Heart left ventricle (tissue), 16 donors: ENCODE results near the gene RAB3D. TPM values are rescaled to one million over a fixed set of nuclear protein-coding genes. Genes with fewer than 3 reads are reported as not detected.

Experiments
- ATAC-seq, 4 donors: fragments of 200-7000 bp; cut with Tn5 transposase; one replicate each; pipeline ENCODE4 v1.9.1; 2020 to 2022; ENCODE audit warnings: moderate library complexity in 4 of 4, mild to moderate bottlenecking in 3 of 4, moderate number of reproducible peaks in 1 of 4
- DNase-seq, 5 donors: peaks; one replicate each; pipeline ENCODE4 v3.0.0-alpha.2; 2020
- H3K27ac ChIP-seq, 12 donors: fragments of 200-600 bp; sonication (generic) in 4 of 12; one replicate each; pipeline versions ENCODE4 v1.5.0 to v1.8.0; 2016 to 2022; ENCODE audit warnings: mild to moderate bottlenecking in 2 of 12
- H3K27me3 ChIP-seq, 9 donors: fragments of 200-600 bp; sonication (generic) in 2 of 9; one replicate each; pipeline versions ENCODE4 v1.5.1 to v1.8.0; 2016 to 2022; ENCODE audit warnings: mild to moderate bottlenecking in 3 of 9
- H3K36me3 ChIP-seq, 9 donors: fragments of 200-600 bp; sonication (generic) in 2 of 9; one replicate each; pipeline versions ENCODE4 v1.5.0 to v1.8.0; 2018 to 2022; ENCODE audit warnings: mild to moderate bottlenecking in 2 of 9
- H3K4me1 ChIP-seq, 12 donors: fragments of 200-600 bp; sonication (generic) in 4 of 12; one replicate each; pipeline versions ENCODE4 v1.5.0 to v1.8.0; 2016 to 2022; ENCODE audit warnings: mild to moderate bottlenecking in 3 of 12
- H3K4me3 ChIP-seq, 12 donors: fragments of 200-600 bp; sonication (generic) in 4 of 12; one replicate each; pipeline versions ENCODE4 v1.5.0 to v1.8.0; 2017 to 2022; ENCODE audit warnings: mild to moderate bottlenecking in 9 of 12, moderate library complexity in 4 of 12
- H3K9me3 ChIP-seq, 12 donors: fragments of 200-600 bp; sonication (generic) in 4 of 12; one replicate each; pipeline versions ENCODE4 v1.5.0 to v1.8.0; 2016 to 2022; ENCODE audit warnings: mild to moderate bottlenecking in 1 of 12
- POLR2A ChIP-seq, 2 donors: fragments of 450-650 bp; IDR thresholded peaks; one replicate each; pipeline ENCODE4 v1.6.1; 2017; ENCODE audit warnings: antibody characterized with exemption in 2 of 2, mild to moderate bottlenecking in 2 of 2, moderate library complexity in 2 of 2
- WGBS, 4 donors: extraction: QIAGEN DNeasy Blood & Tissue Kit in 2 of 4; methylation state at CpG; one replicate each; pipeline versions ENCODE4 v1.1.5 to v1.1.7; 2013 to 2018; 5-methylcytosine and 5-hydroxymethylcytosine counted together
- intact Hi-C, 10 donors: fragments of 100-400 bp; cut with DNase I; formaldehyde crosslinking; loops; one replicate each; pipeline versions ENCODE4 v1.11.1 to v1.14.2; 2022
- polyA plus RNA-seq, 2 donors: library from polyadenylated mRNA; stranded (reverse); fragments of 200-250 nt; gene quantifications; one replicate each; pipeline ENCODE4 v1.2.3, GENCODE V29; 2013
- total RNA-seq, 9 donors: library from RNA; depleted of rRNA in 2 of 9; stranded (reverse); fragments of >200 nt in 2 of 9; fragmentation: NEBNext Ultra II Directional in 3 of 9; extraction: Animal tissue kit (Norgen Biotek cat#: 25700) in 3 of 9; gene quantifications; one replicate each; pipeline versions ENCODE4 v1.1.0 to v1.2.4, GENCODE V29; 2016 to 2023
- TF ChIP-seq, protein P1 (sequence below), 12 donors: fragments of 200-600 bp; sonication (generic) in 4 of 12; IDR thresholded peaks; one replicate each; pipeline versions ENCODE4 v1.5.0 to v1.8.0; 2018 to 2022; ENCODE audit warnings: antibody characterized with exemption in 12 of 12, mild to moderate bottlenecking in 5 of 12
- donor health status: ischemic (EF 13 %, LVEDD 7.1; RV severe dilation, severe dysfunction).
- donor health status: healthy with polysubstance abuse.
- donor health status: DM: no; HTN: yes; CAD: no.
- donor health status: DM: no; HTN: no; CAD: no.
- donor health status: ischemic (EF 25% LVEDD 6.9; RV normal size, moderate dysfunction).
- donor health status: ischemic (EF 25% LVEDD 5.7; RV mildly dilated, moderate dysfunction).
- donor health status: healthy.
- donor health status: DM: yes; HTN: yes; CAD: no.
- donor health status: ischemic (EF 35%, LVEDD 5.7; RV mildly dilated, moderate dysfunction).
- donor health status: nonischemic (EF 11% LVEDD 7.7; RV severe dilation, severe dysfunction).
- donor health status: DM: yes; HTN: yes; CAD: no.
- donor health status: PGD.
- donor health status: ischemic (EF 29% LVEDD 5.4; RV normal size, mild dysfunction).
- donor health status: nonischemic (EF 23%, LVEDD 6.1; RV moderate dilation, normal function).

The RAB3D gene
- total and polyA plus RNA-seq, 11 donors = 2.5 to 15.1 (median 7.2) TPM

DNA sequence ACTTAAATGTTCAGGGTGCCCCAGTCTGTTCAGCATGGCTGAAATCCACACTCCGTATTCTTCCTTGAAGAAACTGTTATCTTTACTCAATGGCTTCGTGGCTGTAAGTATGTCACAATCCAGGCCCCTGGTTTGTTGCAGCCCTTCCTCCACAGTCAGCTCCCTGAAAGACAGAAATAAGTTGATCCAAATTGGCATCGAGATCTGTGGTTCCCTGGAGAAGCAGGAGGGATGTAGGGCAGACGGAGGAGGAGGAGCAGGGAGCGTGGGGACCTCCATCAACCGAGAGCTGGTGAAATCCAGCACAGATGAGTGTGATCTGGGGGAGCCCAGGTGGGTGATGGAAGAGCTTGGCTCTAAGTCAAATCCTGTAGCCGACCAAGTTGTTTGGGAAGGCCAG, 43.2 kb downstream of the RAB3D start:
- H3K36me3 ChIP-seq = no peaks in the 10 kb centered on the region
- ATAC-seq (peak in 2 of 4 donors; percentile 10 to 30), DNase-seq (peak in 2 of 5 donors; percentile 39 to 49)
- no peaks in the 10 kb centered on the region for H3K9me3 ChIP-seq
- H3K27ac ChIP-seq = peak overlapping the region in 9 of 12 donors; percentile 15 to 50 (median 41)
- peaks cover 0 to 32% (median 6%) of the 10 kb centered on the region in 12 donors for H3K4me1 ChIP-seq
- intact Hi-C loops = loop anchor here (5.0 to 10.0 kb wide), 7 partner anchors 41 to 289 kb away; partner anchors contain the start of genes SWSAP1 (in 6 of the 10), ELAVL3 (in 3 of the 10), RAB3D (in 2 of the 10) and EPOR (in 1 of the 10)
- no peaks in the 10 kb centered on the region for H3K27me3 ChIP-seq
- TF ChIP-seq, protein P1, sequence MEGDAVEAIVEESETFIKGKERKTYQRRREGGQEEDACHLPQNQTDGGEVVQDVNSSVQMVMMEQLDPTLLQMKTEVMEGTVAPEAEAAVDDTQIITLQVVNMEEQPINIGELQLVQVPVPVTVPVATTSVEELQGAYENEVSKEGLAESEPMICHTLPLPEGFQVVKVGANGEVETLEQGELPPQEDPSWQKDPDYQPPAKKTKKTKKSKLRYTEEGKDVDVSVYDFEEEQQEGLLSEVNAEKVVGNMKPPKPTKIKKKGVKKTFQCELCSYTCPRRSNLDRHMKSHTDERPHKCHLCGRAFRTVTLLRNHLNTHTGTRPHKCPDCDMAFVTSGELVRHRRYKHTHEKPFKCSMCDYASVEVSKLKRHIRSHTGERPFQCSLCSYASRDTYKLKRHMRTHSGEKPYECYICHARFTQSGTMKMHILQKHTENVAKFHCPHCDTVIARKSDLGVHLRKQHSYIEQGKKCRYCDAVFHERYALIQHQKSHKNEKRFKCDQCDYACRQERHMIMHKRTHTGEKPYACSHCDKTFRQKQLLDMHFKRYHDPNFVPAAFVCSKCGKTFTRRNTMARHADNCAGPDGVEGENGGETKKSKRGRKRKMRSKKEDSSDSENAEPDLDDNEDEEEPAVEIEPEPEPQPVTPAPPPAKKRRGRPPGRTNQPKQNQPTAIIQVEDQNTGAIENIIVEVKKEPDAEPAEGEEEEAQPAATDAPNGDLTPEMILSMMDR (IDR thresholded peaks at IDR 0.05) = no peak
- no peak for TF ChIP-seq POLR2A (IDR thresholded peaks at IDR 0.05)
- WGBS, 4 donors = 48 to 54% (median 52%) methylated on average over 7 of the region's 7 CpGs
- no peak overlapping the region for H3K4me3 ChIP-seq

DNA sequence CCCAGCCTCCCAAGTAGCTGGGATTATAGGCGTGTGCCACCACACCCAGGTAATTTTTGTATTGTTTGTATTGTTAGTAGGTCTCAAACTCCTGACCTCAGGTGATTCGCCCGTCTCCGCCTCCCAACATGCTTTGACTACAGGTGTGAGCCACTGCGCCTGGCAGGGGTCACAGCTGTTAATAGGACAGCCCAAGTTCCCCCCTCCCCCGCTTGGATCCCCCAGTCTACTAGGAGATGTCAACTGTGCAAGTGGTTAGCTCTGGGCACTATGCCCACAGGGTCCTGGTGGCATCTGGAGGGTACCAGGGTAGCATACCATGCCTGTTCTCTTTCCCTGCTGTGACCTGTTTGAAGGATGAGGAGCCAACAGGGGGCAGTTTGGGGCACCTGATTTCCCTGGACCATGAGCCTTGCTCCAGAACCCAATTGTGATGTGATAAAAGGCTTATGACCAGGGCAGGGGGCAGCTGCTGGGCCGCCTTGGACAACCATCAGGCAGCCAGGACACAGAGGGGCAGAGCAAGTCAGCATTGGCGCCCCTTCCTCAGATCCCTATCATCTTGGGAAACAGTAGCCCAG, 43.7 kb downstream of the RAB3D start, which contains the start of gene TSPAN16:
Gene TSPAN16, plus strand, starts transcription at position 496 of the 581 bp plus-strand sequence. CDS start 138 bp downstream, outside the sequence.
- Histone ChIP-seq H3K4me1 (peaks cover 0 to 32% (median 6%) of the 10 kb centered on the region in 12 donors), H3K9me3 (no peaks in the 10 kb centered on the region), H3K4me3 (no peak within 1 kb of the TSS), H3K27me3 (no peaks in the 10 kb centered on the region), H3K36me3 (no peaks in the 10 kb centered on the region), H3K27ac (peak within 1 kb of the TSS in 9 of 12 donors; percentile 15 to 50 (median 41))
- DNase-seq = no peak
- intact Hi-C loops = loop anchor here (2.0 to 10.0 kb wide), 8 partner anchors 42 to 289 kb away; partner anchors contain the start of genes SWSAP1 (in 6 of the 10), ELAVL3 (in 3 of the 10), RAB3D (in 2 of the 10) and EPOR (in 1 of the 10)
- TF ChIP-seq, protein P1 (IDR thresholded peaks at IDR 0.05) = no peak
- TF ChIP-seq POLR2A (IDR thresholded peaks at IDR 0.05) = no peak
- 81 to 92% (median 88%) methylated on average over 8 of the region's 8 CpGs for WGBS, 4 donors
- ATAC-seq = no peak

DNA sequence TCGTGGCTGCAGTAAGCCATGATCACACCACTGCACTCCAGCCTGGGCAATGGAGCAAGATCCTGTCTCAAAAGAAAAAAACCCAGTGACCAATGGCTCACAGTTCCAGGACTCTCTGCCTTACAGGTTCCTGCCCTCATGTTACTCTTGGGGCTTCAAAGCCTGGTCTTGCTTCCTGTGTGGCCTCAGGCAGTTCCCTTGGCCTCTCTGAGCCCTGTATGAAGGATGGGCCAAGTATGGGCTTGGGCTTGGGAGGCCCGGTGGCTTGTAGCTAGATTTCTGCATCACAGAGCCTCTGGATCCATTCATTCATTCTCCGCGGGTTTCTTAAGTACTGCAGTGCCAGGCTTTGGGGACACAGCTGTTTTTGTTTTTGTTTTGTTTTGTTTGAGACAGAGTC, 44.3 kb downstream of the RAB3D start:
- no peaks in the 10 kb centered on the region for H3K27me3 ChIP-seq
- no peak for ATAC-seq
- no peaks in the 10 kb centered on the region for H3K9me3 ChIP-seq
- H3K36me3 ChIP-seq = no peaks in the 10 kb centered on the region
- intact Hi-C loops = loop anchor here (2.0 to 10.0 kb wide), 8 partner anchors 42 to 290 kb away; partner anchors contain the start of genes SWSAP1 (in 6 of the 10), ELAVL3 (in 3 of the 10), RAB3D (in 2 of the 10) and EPOR (in 1 of the 10)
- no peak overlapping the region for H3K4me3 ChIP-seq
- peaks cover 0 to 32% (median 6%) of the 10 kb centered on the region in 12 donors for H3K4me1 ChIP-seq
- H3K27ac ChIP-seq = no peak overlapping the region
- no peak for TF ChIP-seq POLR2A (IDR thresholded peaks at IDR 0.05)
- no peak for DNase-seq
- WGBS, 4 donors = 85 to 91% (median 88%) methylated on average over 3 to 4 of the region's 4 CpGs

DNA sequence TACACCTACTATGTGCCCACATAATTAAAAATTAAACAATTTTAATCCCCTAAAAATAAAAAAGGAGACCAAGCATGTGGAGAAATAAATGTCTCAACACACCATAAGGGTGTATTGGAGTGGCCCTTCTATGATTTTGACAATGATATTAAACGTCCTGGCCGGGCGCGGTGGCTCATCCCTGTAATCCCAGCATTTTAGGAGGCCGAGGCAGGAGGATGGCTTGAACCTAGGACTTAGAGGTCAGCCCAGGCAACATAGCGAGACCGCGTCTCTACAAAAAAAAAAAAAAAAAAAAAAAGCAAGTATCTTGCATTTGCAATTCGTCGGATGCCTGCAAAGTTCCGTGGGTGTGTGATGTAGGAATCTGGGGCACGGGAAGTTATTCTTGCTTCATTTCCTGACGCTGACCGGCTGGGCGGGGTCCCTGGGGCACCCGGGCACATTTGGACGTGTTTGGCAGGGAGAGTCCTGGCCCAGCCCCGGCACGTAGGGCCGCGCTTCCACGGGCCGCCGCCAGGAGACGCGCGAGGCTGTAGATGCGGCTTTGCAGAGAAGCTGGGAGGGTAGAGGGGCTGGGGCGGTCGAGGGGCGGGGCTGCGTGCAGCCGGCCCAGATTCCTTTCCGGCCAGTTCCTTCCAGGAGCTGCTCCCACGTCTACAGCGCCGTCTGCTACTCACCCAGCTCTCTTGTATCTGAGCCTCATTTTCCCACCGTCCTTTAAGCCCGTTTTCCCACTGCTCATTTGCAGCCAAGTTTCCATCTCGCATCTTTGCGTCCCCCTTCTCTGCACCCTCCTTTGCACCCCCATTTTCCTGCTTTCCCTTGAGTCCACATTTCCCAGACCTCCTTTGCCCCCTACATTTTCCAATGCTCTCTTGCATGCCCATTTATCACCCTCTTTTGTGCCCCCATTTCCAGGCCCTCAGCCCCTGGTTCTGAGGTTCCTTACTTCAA, 45.7 kb downstream of the RAB3D start:
- intact Hi-C loops = loop anchor here (1.0 to 10.0 kb wide), 14 partner anchors 46 to 294 kb away; partner anchors contain the start of genes ELAVL3 (in 6 of the 10), SWSAP1 (in 6 of the 10), CCDC159 (in 1 of the 10) and ODAD3 (in 1 of the 10)
- no peaks in the 10 kb centered on the region for H3K36me3 ChIP-seq
- DNase-seq = peak; percentile 92 to 98 (median 96)

More for the DNA sequence above, 45.7 kb downstream of the RAB3D start:
- Histone ChIP-seq H3K9me3 (no peaks in the 10 kb centered on the region), H3K27me3 (no peaks in the 10 kb centered on the region), H3K4me3 (peak overlapping the region in 10 of 12 donors; percentile 9 to 43 (median 18)), H3K4me1 (peaks cover 0 to 32% (median 6%) of the 10 kb centered on the region in 12 donors), H3K27ac (peak overlapping the region in 11 of 12 donors; percentile 5 to 74 (median 52))
- TF ChIP-seq POLR2A (IDR thresholded peaks at IDR 0.05) = peak in 1 of 2 donors; percentile 23
- TF ChIP-seq, protein P1 (IDR thresholded peaks at IDR 0.05) = peak; percentile 95 to 100 (median 98)
- WGBS, 4 donors = 6 to 9% (median 7%) methylated on average over 30 to 41 of the region's 41 CpGs
- peak; percentile 88 to 99 (median 98) for ATAC-seq
